WTC11 (cell line): Measurements from ENCODE around the gene DISP3. TPM values are rescaled to one million over a fixed set of nuclear protein-coding genes. Genes with fewer than 3 reads are reported as not detected.
A peak's percentile ranks its signal among the peaks of the same experiment; 100 is the strongest.

Experiments
- ATAC-seq: fragments of 200-7000 bp; cut with Tn5 transposase; 2 replicates; pipeline ENCODE4 v1.10.0; 2021; ENCODE audit warnings: mild to moderate bottlenecking, moderate library complexity
- CTCF ChIA-PET: fragments of 300-600 bp; sonication (Branson Sonifier 250); formaldehyde crosslinking; loops from one replicate; lab custom pipeline; 2021; ENCODE audit warnings: antibody characterized with exemption; lab: Charles Lee
- POLR2A ChIA-PET: fragments of 350-600 bp; sonication (Branson Sonifier 250); formaldehyde crosslinking; loops from one replicate; lab custom pipeline; 2021; ENCODE audit warnings: antibody characterized with exemption; lab: Charles Lee
- DNase-seq: peaks from one replicate; pipeline ENCODE4 v3.0.0; 2021; ENCODE audit warnings: low spot score
- H3K27ac Mint-ChIP-seq: 2 replicates; pipeline ENCODE4 v1.8.0; 2021; ENCODE audit warnings: mixed read lengths
- H3K27me3 Mint-ChIP-seq: 2 replicates; pipeline ENCODE4 v1.8.0; 2021; ENCODE audit warnings: low read depth, mild to moderate bottlenecking, moderate library complexity, mixed read lengths
- H3K36me3 Mint-ChIP-seq: 2 replicates; pipeline ENCODE4 v1.8.0; 2021; ENCODE audit warnings: mixed read lengths
- H3K4me1 Mint-ChIP-seq: 2 replicates; pipeline ENCODE4 v1.8.0; 2022; ENCODE audit warnings: mixed read lengths
- H3K4me3 Mint-ChIP-seq: 2 replicates; pipeline ENCODE4 v1.8.0; 2021; ENCODE audit warnings: mild to moderate bottlenecking, moderate library complexity, mixed read lengths
- H3K9me3 Mint-ChIP-seq: 2 replicates; pipeline ENCODE4 v1.8.0; 2021; ENCODE audit warnings: mixed read lengths
- ATF6 ChIP-seq: sonication (generic); formaldehyde crosslinking; IDR thresholded peaks from 2 replicates; pipeline ENCODE4 v1.8.1; 2023; ENCODE audit warnings: mild to moderate bottlenecking, missing genetic modification reagents
- CBFB ChIP-seq: sonication (generic); formaldehyde crosslinking; IDR thresholded peaks from 2 replicates; pipeline ENCODE4 v1.8.1; 2022; ENCODE audit warnings: mild to moderate bottlenecking, low read depth, missing genetic modification reagents
- EMX1 ChIP-seq: fragments of 250-450 bp; sonication (Bioruptor Pico); IDR thresholded peaks from 2 replicates; pipeline ENCODE4 v1.8.0; 2021; ENCODE audit warnings: mild to moderate bottlenecking
- ERG ChIP-seq: fragments of 250-450 bp; sonication (Bioruptor Pico); IDR thresholded peaks from 2 replicates; pipeline ENCODE4 v1.8.0; 2021; ENCODE audit warnings: mild to moderate bottlenecking
- FOXJ3 ChIP-seq: sonication (generic); formaldehyde crosslinking; IDR thresholded peaks from 2 replicates; pipeline ENCODE4 v1.9.0; 2021; ENCODE audit warnings: missing genetic modification reagents, mild to moderate bottlenecking, borderline replicate concordance
- HMGXB4 ChIP-seq: sonication (generic); formaldehyde crosslinking; IDR thresholded peaks from 2 replicates; pipeline ENCODE4 v1.8.1; 2023; ENCODE audit warnings: mild to moderate bottlenecking, moderate library complexity, missing genetic modification reagents
- KAT7 ChIP-seq: sonication (generic); formaldehyde crosslinking; IDR thresholded peaks from 2 replicates; pipeline ENCODE4 v1.8.1; 2023; ENCODE audit warnings: missing genetic modification reagents, mild to moderate bottlenecking, borderline replicate concordance
- NR1H2 ChIP-seq: sonication (generic); formaldehyde crosslinking; IDR thresholded peaks from 2 replicates; pipeline ENCODE4 v1.9.0; 2021; ENCODE audit warnings: mild to moderate bottlenecking, moderate library complexity, missing genetic modification reagents
- NR2C2 ChIP-seq: sonication (generic); formaldehyde crosslinking; IDR thresholded peaks from 2 replicates; pipeline ENCODE4 v1.8.0; 2022; ENCODE audit warnings: mild to moderate bottlenecking, missing genetic modification reagents
- PRDM15 ChIP-seq: sonication (generic); formaldehyde crosslinking; IDR thresholded peaks from 2 replicates; pipeline ENCODE4 v1.8.0; 2022; ENCODE audit warnings: missing genetic modification reagents
- PREB ChIP-seq: sonication (generic); formaldehyde crosslinking; IDR thresholded peaks from 2 replicates; pipeline ENCODE4 v1.8.1; 2022; ENCODE audit warnings: mild to moderate bottlenecking, missing genetic modification reagents, moderate library complexity, borderline replicate concordance
- TEAD4 ChIP-seq: sonication (generic); formaldehyde crosslinking; IDR thresholded peaks from 2 replicates; pipeline ENCODE4 v1.8.0; 2022; ENCODE audit warnings: mild to moderate bottlenecking, missing genetic modification reagents
- TP53 ChIP-seq: sonication (generic); formaldehyde crosslinking; IDR thresholded peaks from 2 replicates; pipeline ENCODE4 v1.8.1; 2023; ENCODE audit warnings: mild to moderate bottlenecking, missing genetic modification reagents
- USF1 ChIP-seq: sonication (generic); formaldehyde crosslinking; IDR thresholded peaks from 2 replicates; pipeline ENCODE4 v1.8.0; 2022; ENCODE audit warnings: mild to moderate bottlenecking, missing genetic modification reagents
- ZBTB43 ChIP-seq: sonication (generic); formaldehyde crosslinking; IDR thresholded peaks from 2 replicates; pipeline ENCODE4 v1.8.1; 2023; ENCODE audit warnings: mild to moderate bottlenecking, missing genetic modification reagents
- ZNF219 ChIP-seq: sonication (generic); formaldehyde crosslinking; IDR thresholded peaks from 2 replicates; pipeline ENCODE4 v1.8.0; 2023; ENCODE audit warnings: missing genetic modification reagents, mild to moderate bottlenecking, borderline replicate concordance
- ZNF317 ChIP-seq: sonication (generic); formaldehyde crosslinking; IDR thresholded peaks from 2 replicates; pipeline ENCODE4 v1.8.1; 2023; ENCODE audit warnings: low read depth, mild to moderate bottlenecking, moderate library complexity, missing genetic modification reagents, borderline replicate concordance
- ZNF532 ChIP-seq: fragments of 250-450 bp; sonication (Bioruptor Pico); IDR thresholded peaks from 2 replicates; pipeline ENCODE4 v1.9.0; 2021; ENCODE audit warnings: mild to moderate bottlenecking, borderline replicate concordance
- total RNA-seq: library from RNA; stranded (reverse); gene quantifications from 3 replicates; pipeline ENCODE4 v1.2.3, GENCODE V29; 2021
- TF ChIP-seq, protein P1 (sequence below): sonication (generic); formaldehyde crosslinking; IDR thresholded peaks from 2 replicates; pipeline ENCODE4 v1.8.0; 2023; ENCODE audit warnings: missing genetic modification reagents

The DISP3 gene
- total RNA-seq, 1 experiment from 2014 or later: 6.0 TPM

GRCh38 chr1:11564237-11564636 lies 85.3 kb downstream of the DISP3 start:
- no peak for DNase-seq
- H3K4me1 Mint-ChIP-seq: peaks cover 20% of the 10 kb centered on the region
- H3K9me3 Mint-ChIP-seq: no peaks in the 10 kb centered on the region
- peak; percentile 41 for ATAC-seq
- TF ChIP-seq PREB (no peak), EMX1 (CRISPR knock-in tag) (no peak), TP53 (no peak), ERG (CRISPR knock-in tag) (no peak), ZBTB43 (no peak), ZNF219 (CRISPR knock-in tag) (no peak), ZNF317 (CRISPR knock-in tag) (no peak), CBFB (CRISPR knock-in tag) (no peak), USF1 (CRISPR knock-in tag) (no peak), NR1H2 (CRISPR knock-in tag) (no peak), KAT7 (CRISPR knock-in tag) (no peak), NR2C2 (no peak), FOXJ3 (CRISPR knock-in tag) (no peak), ZNF532 (no peak), PRDM15 (CRISPR knock-in tag) (no peak), TEAD4 (CRISPR knock-in tag) (no peak), HMGXB4 (no peak), ATF6 (no peak)
- TF ChIP-seq, protein P1, sequence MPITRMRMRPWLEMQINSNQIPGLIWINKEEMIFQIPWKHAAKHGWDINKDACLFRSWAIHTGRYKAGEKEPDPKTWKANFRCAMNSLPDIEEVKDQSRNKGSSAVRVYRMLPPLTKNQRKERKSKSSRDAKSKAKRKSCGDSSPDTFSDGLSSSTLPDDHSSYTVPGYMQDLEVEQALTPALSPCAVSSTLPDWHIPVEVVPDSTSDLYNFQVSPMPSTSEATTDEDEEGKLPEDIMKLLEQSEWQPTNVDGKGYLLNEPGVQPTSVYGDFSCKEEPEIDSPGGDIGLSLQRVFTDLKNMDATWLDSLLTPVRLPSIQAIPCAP (CRISPR knock-in tag): no peak
- POLR2A ChIA-PET: no interaction called here
- H3K36me3 Mint-ChIP-seq: no peaks in the 10 kb centered on the region
- CTCF ChIA-PET: interaction anchor here (0.7 to 2.8 kb wide), 5 partner anchors 8 to 200 kb away, joined by 3 to 27 read pairs (median 5); partner anchors contain the start of gene DISP3
- H3K4me3 Mint-ChIP-seq: no peak overlapping the region
- H3K27me3 Mint-ChIP-seq: 0 out of 2 replicates have a peak, but pooled peaks cover 3% of the 10 kb centered on the region
- H3K27ac Mint-ChIP-seq: no peak overlapping the region
